HEK293 (cell line): ENCODE results near the gene BRAT1.

Experiments
- EGR2 ChIP-seq: fragments of 450-650 bp; formaldehyde crosslinking; IDR thresholded peaks from 2 replicates; pipeline ENCODE4 v1.5.1; 2016; ENCODE audit warnings: low read depth, missing biosample characterization, missing genetic modification characterization
- SETDB1 ChIP-seq: IDR thresholded peaks from one replicate; pipeline ENCODE4 v1.6.1; 2017; ENCODE audit warnings: mild to moderate bottlenecking, low read length, moderate library complexity, mixed read lengths; ENCODE audit not compliant: insufficient read length
- SP2 ChIP-seq: fragments of 450-650 bp; formaldehyde crosslinking; IDR thresholded peaks from 2 replicates; pipeline ENCODE4 v1.5.1; 2016; ENCODE audit warnings: missing biosample characterization, missing genetic modification characterization
- TCF7L2 ChIP-seq: IDR thresholded peaks from 2 replicates; pipeline ENCODE4 v1.6.1; 2011; ENCODE audit warnings: low read depth, mild to moderate bottlenecking, inconsistent platforms, low read length, moderate library complexity, borderline replicate concordance
- TRIM28 ChIP-seq: IDR thresholded peaks from 2 replicates; pipeline ENCODE4 v1.6.1; 2011; ENCODE audit warnings: low read length, control low read depth, borderline replicate concordance
- ZNF19 ChIP-seq: fragments of 450-650 bp; formaldehyde crosslinking; IDR thresholded peaks from 2 replicates; pipeline ENCODE4; 2016; ENCODE audit warnings: missing biosample characterization, missing genetic modification characterization, low read depth
- ZSCAN16 ChIP-seq: fragments of 450-650 bp; formaldehyde crosslinking; IDR thresholded peaks from 2 replicates; pipeline ENCODE4 v1.5.1; 2016; ENCODE audit warnings: missing biosample characterization, missing genetic modification characterization
- TF ChIP-seq, protein P1 (sequence below): fragments of 450-650 bp; formaldehyde crosslinking; IDR thresholded peaks from 2 replicates; pipeline ENCODE4 v1.5.1; 2016; ENCODE audit warnings: missing biosample characterization, missing genetic modification characterization
- TF ChIP-seq, protein P2 (sequence below): fragments of 450-650 bp; formaldehyde crosslinking; IDR thresholded peaks from 2 replicates; pipeline ENCODE4 v1.5.1; 2016; ENCODE audit warnings: missing biosample characterization, missing genetic modification characterization
- TF ChIP-seq, protein P3 (sequence below): fragments of 450-650 bp; formaldehyde crosslinking; IDR thresholded peaks from 2 replicates; pipeline ENCODE4 v1.5.1; 2016; ENCODE audit warnings: missing biosample characterization, missing genetic modification characterization, low read depth
- TF ChIP-seq, protein P4 (sequence below): fragments of 450-650 bp; formaldehyde crosslinking; IDR thresholded peaks from 2 replicates; pipeline ENCODE4 v1.5.1; 2016; ENCODE audit warnings: missing biosample characterization, missing genetic modification characterization

DNA sequence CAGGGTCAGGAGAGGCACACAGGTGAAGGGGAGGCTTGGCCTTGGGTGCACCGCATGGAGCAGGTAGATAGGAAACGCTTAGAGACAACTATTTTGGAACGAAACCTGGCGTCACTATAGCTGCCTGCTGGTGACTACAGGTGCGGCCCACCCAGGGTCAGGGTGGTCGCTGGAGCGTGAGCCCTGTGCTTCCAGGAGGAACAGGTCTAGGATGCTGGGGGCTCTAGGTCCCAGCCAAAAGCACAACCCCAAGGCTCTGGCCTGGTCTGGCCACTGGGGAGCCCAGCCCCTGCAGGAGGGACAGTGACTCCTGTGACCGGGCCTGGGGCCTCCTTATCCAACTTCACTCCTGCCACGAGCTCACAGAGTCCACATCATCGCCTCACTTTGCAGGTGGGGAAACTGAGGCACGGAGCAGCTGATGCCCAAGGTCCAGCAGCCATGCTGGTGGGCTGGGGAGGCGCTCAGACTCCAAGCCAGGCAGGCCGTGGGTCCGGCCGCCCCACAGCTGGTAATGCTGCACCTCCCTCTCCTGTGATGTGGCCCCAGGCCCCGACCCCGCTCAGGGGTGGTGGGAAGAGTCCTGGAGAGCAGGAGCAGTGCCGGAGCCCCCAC lies 26.7 kb downstream of the BRAT1 start:
- TF ChIP-seq, protein P1, sequence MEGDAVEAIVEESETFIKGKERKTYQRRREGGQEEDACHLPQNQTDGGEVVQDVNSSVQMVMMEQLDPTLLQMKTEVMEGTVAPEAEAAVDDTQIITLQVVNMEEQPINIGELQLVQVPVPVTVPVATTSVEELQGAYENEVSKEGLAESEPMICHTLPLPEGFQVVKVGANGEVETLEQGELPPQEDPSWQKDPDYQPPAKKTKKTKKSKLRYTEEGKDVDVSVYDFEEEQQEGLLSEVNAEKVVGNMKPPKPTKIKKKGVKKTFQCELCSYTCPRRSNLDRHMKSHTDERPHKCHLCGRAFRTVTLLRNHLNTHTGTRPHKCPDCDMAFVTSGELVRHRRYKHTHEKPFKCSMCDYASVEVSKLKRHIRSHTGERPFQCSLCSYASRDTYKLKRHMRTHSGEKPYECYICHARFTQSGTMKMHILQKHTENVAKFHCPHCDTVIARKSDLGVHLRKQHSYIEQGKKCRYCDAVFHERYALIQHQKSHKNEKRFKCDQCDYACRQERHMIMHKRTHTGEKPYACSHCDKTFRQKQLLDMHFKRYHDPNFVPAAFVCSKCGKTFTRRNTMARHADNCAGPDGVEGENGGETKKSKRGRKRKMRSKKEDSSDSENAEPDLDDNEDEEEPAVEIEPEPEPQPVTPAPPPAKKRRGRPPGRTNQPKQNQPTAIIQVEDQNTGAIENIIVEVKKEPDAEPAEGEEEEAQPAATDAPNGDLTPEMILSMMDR (tag by site-specific recombination): no peak
- TF ChIP-seq TRIM28 (no peak), EGR2 (no peak), ZNF19 (tag by site-specific recombination) (no peak), TCF7L2 (no peak), SETDB1 (no peak), SP2 (no peak), ZSCAN16 (tag by site-specific recombination) (no peak)
- TF ChIP-seq, protein P2, sequence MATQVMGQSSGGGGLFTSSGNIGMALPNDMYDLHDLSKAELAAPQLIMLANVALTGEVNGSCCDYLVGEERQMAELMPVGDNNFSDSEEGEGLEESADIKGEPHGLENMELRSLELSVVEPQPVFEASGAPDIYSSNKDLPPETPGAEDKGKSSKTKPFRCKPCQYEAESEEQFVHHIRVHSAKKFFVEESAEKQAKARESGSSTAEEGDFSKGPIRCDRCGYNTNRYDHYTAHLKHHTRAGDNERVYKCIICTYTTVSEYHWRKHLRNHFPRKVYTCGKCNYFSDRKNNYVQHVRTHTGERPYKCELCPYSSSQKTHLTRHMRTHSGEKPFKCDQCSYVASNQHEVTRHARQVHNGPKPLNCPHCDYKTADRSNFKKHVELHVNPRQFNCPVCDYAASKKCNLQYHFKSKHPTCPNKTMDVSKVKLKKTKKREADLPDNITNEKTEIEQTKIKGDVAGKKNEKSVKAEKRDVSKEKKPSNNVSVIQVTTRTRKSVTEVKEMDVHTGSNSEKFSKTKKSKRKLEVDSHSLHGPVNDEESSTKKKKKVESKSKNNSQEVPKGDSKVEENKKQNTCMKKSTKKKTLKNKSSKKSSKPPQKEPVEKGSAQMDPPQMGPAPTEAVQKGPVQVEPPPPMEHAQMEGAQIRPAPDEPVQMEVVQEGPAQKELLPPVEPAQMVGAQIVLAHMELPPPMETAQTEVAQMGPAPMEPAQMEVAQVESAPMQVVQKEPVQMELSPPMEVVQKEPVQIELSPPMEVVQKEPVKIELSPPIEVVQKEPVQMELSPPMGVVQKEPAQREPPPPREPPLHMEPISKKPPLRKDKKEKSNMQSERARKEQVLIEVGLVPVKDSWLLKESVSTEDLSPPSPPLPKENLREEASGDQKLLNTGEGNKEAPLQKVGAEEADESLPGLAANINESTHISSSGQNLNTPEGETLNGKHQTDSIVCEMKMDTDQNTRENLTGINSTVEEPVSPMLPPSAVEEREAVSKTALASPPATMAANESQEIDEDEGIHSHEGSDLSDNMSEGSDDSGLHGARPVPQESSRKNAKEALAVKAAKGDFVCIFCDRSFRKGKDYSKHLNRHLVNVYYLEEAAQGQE (tag by site-specific recombination): no peak
- TF ChIP-seq, protein P3, sequence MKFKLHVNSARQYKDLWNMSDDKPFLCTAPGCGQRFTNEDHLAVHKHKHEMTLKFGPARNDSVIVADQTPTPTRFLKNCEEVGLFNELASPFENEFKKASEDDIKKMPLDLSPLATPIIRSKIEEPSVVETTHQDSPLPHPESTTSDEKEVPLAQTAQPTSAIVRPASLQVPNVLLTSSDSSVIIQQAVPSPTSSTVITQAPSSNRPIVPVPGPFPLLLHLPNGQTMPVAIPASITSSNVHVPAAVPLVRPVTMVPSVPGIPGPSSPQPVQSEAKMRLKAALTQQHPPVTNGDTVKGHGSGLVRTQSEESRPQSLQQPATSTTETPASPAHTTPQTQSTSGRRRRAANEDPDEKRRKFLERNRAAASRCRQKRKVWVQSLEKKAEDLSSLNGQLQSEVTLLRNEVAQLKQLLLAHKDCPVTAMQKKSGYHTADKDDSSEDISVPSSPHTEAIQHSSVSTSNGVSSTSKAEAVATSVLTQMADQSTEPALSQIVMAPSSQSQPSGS (tag by site-specific recombination): no peak
- TF ChIP-seq, protein P4, sequence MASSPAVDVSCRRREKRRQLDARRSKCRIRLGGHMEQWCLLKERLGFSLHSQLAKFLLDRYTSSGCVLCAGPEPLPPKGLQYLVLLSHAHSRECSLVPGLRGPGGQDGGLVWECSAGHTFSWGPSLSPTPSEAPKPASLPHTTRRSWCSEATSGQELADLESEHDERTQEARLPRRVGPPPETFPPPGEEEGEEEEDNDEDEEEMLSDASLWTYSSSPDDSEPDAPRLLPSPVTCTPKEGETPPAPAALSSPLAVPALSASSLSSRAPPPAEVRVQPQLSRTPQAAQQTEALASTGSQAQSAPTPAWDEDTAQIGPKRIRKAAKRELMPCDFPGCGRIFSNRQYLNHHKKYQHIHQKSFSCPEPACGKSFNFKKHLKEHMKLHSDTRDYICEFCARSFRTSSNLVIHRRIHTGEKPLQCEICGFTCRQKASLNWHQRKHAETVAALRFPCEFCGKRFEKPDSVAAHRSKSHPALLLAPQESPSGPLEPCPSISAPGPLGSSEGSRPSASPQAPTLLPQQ: no peak
